Measurements from ENCODE around the gene PIGU.
A peak's percentile ranks its signal among the peaks of the same experiment; 100 is the strongest.

Gene PIGU

GRCh38 chr20:34621383-34622367, 55.2 kb downstream of the PIGU start:
- TF ChIP-seq ZFHX2 (tag by site-specific recombination; conservative IDR thresholded peaks at IDR 0.05) (peak; percentile 93), ZNF433 (tag by site-specific recombination; IDR thresholded peaks at IDR 0.05; ENCODE audit: low read depth) (no peak), EGR2 (tag by site-specific recombination; IDR thresholded peaks at IDR 0.05; ENCODE audit: low read depth) (peak; percentile 96)
- no peaks in the 10 kb centered on the region for H3K4me1 ChIP-seq (ENCODE audit: control insufficient read depth, insufficient read depth, low read length)
- no peak overlapping the region for H3K27ac ChIP-seq (ENCODE audit: extremely low read depth, low read depth, low read length)
- CTCF ChIA-PET, result interaction anchor here (0.7 to 0.9 kb wide), 2 partner anchors 12 to 30 kb away, joined by 3 to 5 read pairs; no protein-coding TSS in a partner anchor
- H3K9me3 ChIP-seq (ENCODE audit: control insufficient read depth, insufficient read depth, low read depth, low read length), result no peaks in the 10 kb centered on the region
- H3K4me3 ChIP-seq (ENCODE audit: low read depth, low read length), result no peak overlapping the region
- no peaks in the 10 kb centered on the region for H3K36me3 ChIP-seq (ENCODE audit: control insufficient read depth in 2 of 2, insufficient read depth in 1 of 2, low read length in 2 of 2)
- POLR2A ChIA-PET, result no interaction called here

GRCh38 chr20:34621036-34621343, 55.9 kb downstream of the PIGU start:
- H3K27ac ChIP-seq (ENCODE audit: extremely low read depth, low read depth, low read length), result no peak overlapping the region
- H3K36me3 ChIP-seq (ENCODE audit: control insufficient read depth in 2 of 2, insufficient read depth in 1 of 2, low read length in 2 of 2), result peaks cover 0 to 1% of the 10 kb centered on the region in 2 experiments; a peak in 1 of 3 replicates
- no peaks in the 10 kb centered on the region for H3K4me1 ChIP-seq (ENCODE audit: control insufficient read depth, insufficient read depth, low read length)
- ChIA-PET CTCF (no interaction called here), POLR2A (no interaction called here)
- H3K4me3 ChIP-seq (ENCODE audit: low read depth, low read length), result no peak overlapping the region
- no peak for TF ChIP-seq ZNF341 (tag by site-specific recombination; IDR thresholded peaks at IDR 0.05; ENCODE audit: low read depth)
- TF ChIP-seq ZNF560 (tag by site-specific recombination; IDR thresholded peaks at IDR 0.05; ENCODE audit: borderline replicate concordance), result no peak
- no peak for TF ChIP-seq RBAK (tag by site-specific recombination; IDR thresholded peaks at IDR 0.05)
- TF ChIP-seq HIC1 (tag by site-specific recombination; IDR thresholded peaks at IDR 0.05), result no peak
- TF ChIP-seq PRDM6 (tag by site-specific recombination; IDR thresholded peaks at IDR 0.05), result no peak
- TF ChIP-seq ZFP41 (tag by site-specific recombination; IDR thresholded peaks at IDR 0.05; ENCODE audit: borderline replicate concordance), result no peak
- TF ChIP-seq ZNF488 (tag by site-specific recombination; IDR thresholded peaks at IDR 0.05), result no peak
- TF ChIP-seq ZNF184 (tag by site-specific recombination; IDR thresholded peaks at IDR 0.05), result no peak
- no peak for TF ChIP-seq KLF9 (tag by site-specific recombination; IDR thresholded peaks at IDR 0.05; ENCODE audit: low read depth)
- TF ChIP-seq REPIN1 (tag by site-specific recombination; IDR thresholded peaks at IDR 0.05; ENCODE audit: low read depth), result no peak
- TF ChIP-seq ZNF529 (tag by site-specific recombination; IDR thresholded peaks at IDR 0.05; ENCODE audit: insufficient replicate concordance), result no peak
- TF ChIP-seq ZNF426 (tag by site-specific recombination; IDR thresholded peaks at IDR 0.05), result no peak
- TF ChIP-seq ZNF174 (tag by site-specific recombination; IDR thresholded peaks at IDR 0.05), result no peak
- TF ChIP-seq ZNF692 (tag by site-specific recombination; IDR thresholded peaks at IDR 0.05), result no peak
- TF ChIP-seq KLF17 (tag by site-specific recombination; IDR thresholded peaks at IDR 0.05), result no peak
- no peak for TF ChIP-seq ZNF280D (tag by site-specific recombination; IDR thresholded peaks at IDR 0.05)
- no peaks in the 10 kb centered on the region for H3K9me3 ChIP-seq (ENCODE audit: control insufficient read depth, insufficient read depth, low read depth, low read length)

Measured in HEK293 (cell line).